Measurements from ENCODE around the gene MACF1. TPM values are rescaled to one million over a fixed set of nuclear protein-coding genes. Genes with fewer than 3 reads are reported as not detected.

MACF1 gene
- polyA plus RNA-seq, 1 of the 3 experiments (the other 2 are of a cell fraction), result 37.6 TPM

DNA sequence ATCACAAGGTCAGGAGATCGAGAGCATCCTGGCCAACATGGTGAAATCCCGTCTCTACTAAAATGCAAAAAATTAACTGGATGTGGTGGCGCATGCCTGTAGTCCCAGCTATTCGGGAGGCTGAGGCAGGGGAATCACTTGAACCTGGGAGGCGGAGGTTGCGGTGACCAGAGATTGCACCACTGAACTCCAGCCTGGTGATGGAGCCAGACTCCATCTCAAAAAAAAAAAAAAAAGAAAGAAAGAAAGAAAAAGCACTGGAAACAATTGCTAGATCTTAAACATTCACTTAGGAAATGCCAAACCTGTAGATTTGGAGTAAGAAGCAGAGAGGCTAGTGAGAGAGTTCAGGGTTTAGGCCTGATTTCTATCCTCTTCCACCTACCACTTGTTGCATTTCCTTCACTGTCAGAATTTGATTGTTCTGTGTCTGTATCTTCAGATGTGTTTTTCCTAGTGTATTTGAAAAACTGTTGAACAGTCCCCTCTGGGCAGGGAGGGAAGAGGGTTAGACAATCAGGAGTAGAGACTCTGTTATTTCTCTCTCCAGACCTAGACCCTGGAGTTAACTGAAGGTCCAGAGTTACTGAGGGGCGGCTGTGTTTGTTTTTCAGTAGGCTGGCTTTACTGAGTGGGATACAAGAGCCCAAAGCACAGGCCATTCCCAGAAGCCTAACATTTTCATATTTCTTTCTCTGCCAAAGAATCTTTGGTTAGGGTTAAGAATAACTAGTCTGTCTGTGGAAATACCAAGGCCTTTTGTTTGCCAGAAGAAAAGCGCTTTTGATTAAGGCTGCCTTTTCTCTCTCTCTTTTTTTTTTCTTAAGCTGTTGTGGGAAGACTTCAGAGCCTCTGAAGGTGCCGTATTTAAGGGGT, 31.1 kb upstream of the MACF1 start:
- WGBS (ENCODE audit: low lambda C conversion rate), result 89% methylated on average over 9 of the region's 9 CpGs
- H3K9me2 ChIP-seq, result no peaks in the 10 kb centered on the region
- no peak for DNase-seq
- H2AFZ ChIP-seq (ENCODE audit: low read depth), result no peak overlapping the region
- peak overlapping the region; percentile 15; the same call in 1 of the 2 replicates for H3K9ac ChIP-seq
- ChIA-PET CTCF (interaction anchor here (1.0 to 3.0 kb wide), 2 partner anchors 19 to 20 kb away, joined by 3 to 16 read pairs; no protein-coding TSS in a partner anchor), POLR2A (no interaction called here)
- no peaks in the 10 kb centered on the region for H3K36me3 ChIP-seq (replicated peaks in 1 of 2; ENCODE audit: control insufficient read depth in 1 of 2, insufficient read depth in 2 of 2, low read length in 1 of 2)
- TF ChIP-seq CHD2 (IDR thresholded peaks at IDR 0.05; ENCODE audit: low read length, partially characterized antibody), result no peak
- no peak for TF ChIP-seq POLR2AphosphoS5 (IDR thresholded peaks at IDR 0.05; ENCODE audit: low read depth, low read length)
- TF ChIP-seq RAD21 (IDR thresholded peaks at IDR 0.05; ENCODE audit: low read length), result peak; percentile 17; the same call in 1 of the 2 replicates
- TF ChIP-seq, protein P1, sequence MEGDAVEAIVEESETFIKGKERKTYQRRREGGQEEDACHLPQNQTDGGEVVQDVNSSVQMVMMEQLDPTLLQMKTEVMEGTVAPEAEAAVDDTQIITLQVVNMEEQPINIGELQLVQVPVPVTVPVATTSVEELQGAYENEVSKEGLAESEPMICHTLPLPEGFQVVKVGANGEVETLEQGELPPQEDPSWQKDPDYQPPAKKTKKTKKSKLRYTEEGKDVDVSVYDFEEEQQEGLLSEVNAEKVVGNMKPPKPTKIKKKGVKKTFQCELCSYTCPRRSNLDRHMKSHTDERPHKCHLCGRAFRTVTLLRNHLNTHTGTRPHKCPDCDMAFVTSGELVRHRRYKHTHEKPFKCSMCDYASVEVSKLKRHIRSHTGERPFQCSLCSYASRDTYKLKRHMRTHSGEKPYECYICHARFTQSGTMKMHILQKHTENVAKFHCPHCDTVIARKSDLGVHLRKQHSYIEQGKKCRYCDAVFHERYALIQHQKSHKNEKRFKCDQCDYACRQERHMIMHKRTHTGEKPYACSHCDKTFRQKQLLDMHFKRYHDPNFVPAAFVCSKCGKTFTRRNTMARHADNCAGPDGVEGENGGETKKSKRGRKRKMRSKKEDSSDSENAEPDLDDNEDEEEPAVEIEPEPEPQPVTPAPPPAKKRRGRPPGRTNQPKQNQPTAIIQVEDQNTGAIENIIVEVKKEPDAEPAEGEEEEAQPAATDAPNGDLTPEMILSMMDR (IDR thresholded peaks at IDR 0.05), result peak; percentile 46
- no peak for TF ChIP-seq ELF1 (IDR thresholded peaks at IDR 0.05)
- TF ChIP-seq SMC3 (IDR thresholded peaks at IDR 0.05; ENCODE audit: low read depth, low read length), result 0 out of 2 replicates have a peak, but pooled peaks have one; percentile 3
- TF ChIP-seq SIN3A (IDR thresholded peaks at IDR 0.05; ENCODE audit: borderline replicate concordance, low read depth, low read length), result no peak
- TF ChIP-seq, protein P2, sequence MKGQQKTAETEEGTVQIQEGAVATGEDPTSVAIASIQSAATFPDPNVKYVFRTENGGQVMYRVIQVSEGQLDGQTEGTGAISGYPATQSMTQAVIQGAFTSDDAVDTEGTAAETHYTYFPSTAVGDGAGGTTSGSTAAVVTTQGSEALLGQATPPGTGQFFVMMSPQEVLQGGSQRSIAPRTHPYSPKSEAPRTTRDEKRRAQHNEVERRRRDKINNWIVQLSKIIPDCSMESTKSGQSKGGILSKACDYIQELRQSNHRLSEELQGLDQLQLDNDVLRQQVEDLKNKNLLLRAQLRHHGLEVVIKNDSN (IDR thresholded peaks at IDR 0.05; ENCODE audit: borderline replicate concordance, low read depth), result no peak
- no peak for TF ChIP-seq PBX3 (IDR thresholded peaks at IDR 0.05)
- TF ChIP-seq RCOR1 (IDR thresholded peaks at IDR 0.05; ENCODE audit: low read length), result no peak
- peaks cover 18% of the 10 kb centered on the region for H3F3A ChIP-seq (replicated peaks; ENCODE audit: insufficient read depth)
- peaks cover 8% of the 10 kb centered on the region for H4K20me1 ChIP-seq (ENCODE audit: insufficient read depth)
- peaks cover 96% of the 10 kb centered on the region for H3K79me2 ChIP-seq (ENCODE audit: insufficient read depth)
- peak overlapping the region; percentile 4 to 59; a peak in 3 of 4 replicates for H3K27ac ChIP-seq (ENCODE audit: low read depth in 2 of 2, low read length in 1 of 2)
- H3K27me3 ChIP-seq (ENCODE audit: insufficient read depth), result no peaks in the 10 kb centered on the region
- peak overlapping the region; percentile 8; the same call in 1 of the 2 replicates for H3K4me2 ChIP-seq
- no peak overlapping the region for H3K4me3 ChIP-seq (ENCODE audit: low read depth in 2 of 2, low read length in 1 of 2)
- no peaks in the 10 kb centered on the region for H3K9me3 ChIP-seq
- peaks cover 14 to 58% of the 10 kb centered on the region in 2 experiments for H3K4me1 ChIP-seq (ENCODE audit: control insufficient read depth in 1 of 2, insufficient read depth in 2 of 2, low read depth in 1 of 2, low read length in 1 of 2)

- no peaks in the 10 kb centered on the region for H3K9me3 ChIP-seq
- H4K20me1 ChIP-seq (ENCODE audit: insufficient read depth), result peaks cover 6% of the 10 kb centered on the region
- POLR2A ChIA-PET, result no interaction called here
- no peaks in the 10 kb centered on the region for H3K36me3 ChIP-seq (replicated peaks in 1 of 2; ENCODE audit: control insufficient read depth in 1 of 2, insufficient read depth in 2 of 2, low read length in 1 of 2)
- peaks cover 25% of the 10 kb centered on the region for H3F3A ChIP-seq (replicated peaks; ENCODE audit: insufficient read depth)
- no peak overlapping the region for H2AFZ ChIP-seq (ENCODE audit: low read depth)
- H3K9ac ChIP-seq, result 0 out of 2 replicates have a peak overlapping the region, but pooled peaks have one; percentile 15
- no peaks in the 10 kb centered on the region for H3K9me2 ChIP-seq
- no peak for DNase-seq
- H3K4me3 ChIP-seq (ENCODE audit: low read depth in 2 of 2, low read length in 1 of 2), result no peak overlapping the region
- peaks cover 90% of the 10 kb centered on the region for H3K79me2 ChIP-seq (ENCODE audit: insufficient read depth)
- H3K27me3 ChIP-seq (ENCODE audit: insufficient read depth), result no peaks in the 10 kb centered on the region
- H3K27ac ChIP-seq (ENCODE audit: low read depth in 2 of 2, low read length in 1 of 2), result peak overlapping the region; percentile 25 to 59; a peak in 3 of 4 replicates
- CTCF ChIA-PET, result interaction anchor here (1.0 kb wide), 1 partner anchor 20 kb away, joined by 3 read pairs; no protein-coding TSS in a partner anchor
- 96% methylated on average over 2 of the region's 2 CpGs for WGBS (ENCODE audit: low lambda C conversion rate)
- H3K4me2 ChIP-seq, result 0 out of 2 replicates have a peak overlapping the region, but pooled peaks have one; percentile 8
- H3K4me1 ChIP-seq (ENCODE audit: control insufficient read depth in 1 of 2, insufficient read depth in 2 of 2, low read depth in 1 of 2, low read length in 1 of 2), result peaks cover 19 to 64% of the 10 kb centered on the region in 2 experiments
- TF ChIP-seq, protein P3, sequence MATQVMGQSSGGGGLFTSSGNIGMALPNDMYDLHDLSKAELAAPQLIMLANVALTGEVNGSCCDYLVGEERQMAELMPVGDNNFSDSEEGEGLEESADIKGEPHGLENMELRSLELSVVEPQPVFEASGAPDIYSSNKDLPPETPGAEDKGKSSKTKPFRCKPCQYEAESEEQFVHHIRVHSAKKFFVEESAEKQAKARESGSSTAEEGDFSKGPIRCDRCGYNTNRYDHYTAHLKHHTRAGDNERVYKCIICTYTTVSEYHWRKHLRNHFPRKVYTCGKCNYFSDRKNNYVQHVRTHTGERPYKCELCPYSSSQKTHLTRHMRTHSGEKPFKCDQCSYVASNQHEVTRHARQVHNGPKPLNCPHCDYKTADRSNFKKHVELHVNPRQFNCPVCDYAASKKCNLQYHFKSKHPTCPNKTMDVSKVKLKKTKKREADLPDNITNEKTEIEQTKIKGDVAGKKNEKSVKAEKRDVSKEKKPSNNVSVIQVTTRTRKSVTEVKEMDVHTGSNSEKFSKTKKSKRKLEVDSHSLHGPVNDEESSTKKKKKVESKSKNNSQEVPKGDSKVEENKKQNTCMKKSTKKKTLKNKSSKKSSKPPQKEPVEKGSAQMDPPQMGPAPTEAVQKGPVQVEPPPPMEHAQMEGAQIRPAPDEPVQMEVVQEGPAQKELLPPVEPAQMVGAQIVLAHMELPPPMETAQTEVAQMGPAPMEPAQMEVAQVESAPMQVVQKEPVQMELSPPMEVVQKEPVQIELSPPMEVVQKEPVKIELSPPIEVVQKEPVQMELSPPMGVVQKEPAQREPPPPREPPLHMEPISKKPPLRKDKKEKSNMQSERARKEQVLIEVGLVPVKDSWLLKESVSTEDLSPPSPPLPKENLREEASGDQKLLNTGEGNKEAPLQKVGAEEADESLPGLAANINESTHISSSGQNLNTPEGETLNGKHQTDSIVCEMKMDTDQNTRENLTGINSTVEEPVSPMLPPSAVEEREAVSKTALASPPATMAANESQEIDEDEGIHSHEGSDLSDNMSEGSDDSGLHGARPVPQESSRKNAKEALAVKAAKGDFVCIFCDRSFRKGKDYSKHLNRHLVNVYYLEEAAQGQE (IDR thresholded peaks at IDR 0.05; ENCODE audit: low read depth, low read length), result no peak
- TF ChIP-seq ELF1 (IDR thresholded peaks at IDR 0.05) (no peak), FOXM1 (IDR thresholded peaks at IDR 0.05; ENCODE audit: low read depth) (no peak), SIN3A (IDR thresholded peaks at IDR 0.05; ENCODE audit: borderline replicate concordance, low read depth, low read length) (no peak), ZBTB33 (IDR thresholded peaks at IDR 0.05; ENCODE audit: borderline replicate concordance, low read depth) (no peak), JUND (IDR thresholded peaks at IDR 0.05) (no peak), RCOR1 (IDR thresholded peaks at IDR 0.05; ENCODE audit: low read length) (no peak)
- TF ChIP-seq, protein P2 (IDR thresholded peaks at IDR 0.05; ENCODE audit: borderline replicate concordance, low read depth), result no peak
Measured at GRCh38 chr1:39173995-39174380, 30.5 kb upstream of the MACF1 start.

Measured in SK-N-SH (cell line).